Upper lobe of left lung (tissue), 4 donors: ENCODE results near the gene MX1.

Experiments used
- EP300 ChIP-seq, 4 donors: sonication (generic); formaldehyde crosslinking; IDR thresholded peaks; one replicate each; pipeline ENCODE4 v1.5.1; 2017; ENCODE audit warnings: antibody characterized with exemption in 4 of 4, control low read depth in 2 of 4
- POLR2A ChIP-seq, 4 donors: fragments of 450-650 bp; IDR thresholded peaks; one replicate each; pipeline ENCODE4 v1.5.1; 2016 to 2017; ENCODE audit warnings: antibody characterized with exemption in 4 of 4, mild to moderate bottlenecking in 2 of 4
- POLR2AphosphoS5 ChIP-seq, 2 donors: sonication (generic); formaldehyde crosslinking; IDR thresholded peaks; one replicate each; pipeline ENCODE4 v1.5.1; 2017; ENCODE audit warnings: antibody characterized with exemption in 2 of 2
- TF ChIP-seq, protein P1 (sequence below), 6 experiments: fragments of 450-650 bp in 4 of 6; fragments of 200-600 bp in 2 of 6; sonication (generic) in 2 of 6; IDR thresholded peaks; one replicate each; pipeline ENCODE4 v1.5.1; 2016 to 2019; ENCODE audit warnings: antibody characterized with exemption in 6 of 6

DNA sequence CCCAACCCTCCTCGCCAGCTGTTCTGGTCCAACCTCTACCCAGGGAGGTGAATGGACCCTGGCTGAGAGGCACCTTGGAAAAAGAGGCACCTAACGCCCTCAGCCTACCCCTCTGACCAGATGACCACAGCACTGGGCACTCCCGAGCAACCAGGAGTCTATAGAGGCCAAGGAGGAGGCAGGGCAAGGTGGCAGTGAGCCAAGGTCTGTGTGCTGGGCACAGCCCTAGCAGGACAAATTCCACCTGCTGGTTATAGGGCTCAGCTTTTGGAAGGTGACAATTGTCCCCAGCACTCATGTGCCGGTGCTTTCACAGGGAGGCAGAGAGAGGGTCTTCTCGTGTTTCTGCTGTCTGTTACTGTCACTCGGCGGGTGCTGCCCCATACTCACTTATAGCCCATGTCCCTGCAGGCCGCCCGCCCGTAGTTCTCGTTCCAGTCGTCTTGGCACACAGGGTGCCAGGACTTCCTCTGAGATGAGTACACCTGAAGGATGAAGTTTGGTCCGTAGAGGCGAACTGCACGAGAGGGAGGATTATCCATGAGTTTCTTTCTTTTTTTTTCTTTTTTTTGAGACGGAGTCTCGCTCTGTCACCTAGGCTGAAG is 54.1 kb downstream of the MX1 start:
- TF ChIP-seq, protein P1, sequence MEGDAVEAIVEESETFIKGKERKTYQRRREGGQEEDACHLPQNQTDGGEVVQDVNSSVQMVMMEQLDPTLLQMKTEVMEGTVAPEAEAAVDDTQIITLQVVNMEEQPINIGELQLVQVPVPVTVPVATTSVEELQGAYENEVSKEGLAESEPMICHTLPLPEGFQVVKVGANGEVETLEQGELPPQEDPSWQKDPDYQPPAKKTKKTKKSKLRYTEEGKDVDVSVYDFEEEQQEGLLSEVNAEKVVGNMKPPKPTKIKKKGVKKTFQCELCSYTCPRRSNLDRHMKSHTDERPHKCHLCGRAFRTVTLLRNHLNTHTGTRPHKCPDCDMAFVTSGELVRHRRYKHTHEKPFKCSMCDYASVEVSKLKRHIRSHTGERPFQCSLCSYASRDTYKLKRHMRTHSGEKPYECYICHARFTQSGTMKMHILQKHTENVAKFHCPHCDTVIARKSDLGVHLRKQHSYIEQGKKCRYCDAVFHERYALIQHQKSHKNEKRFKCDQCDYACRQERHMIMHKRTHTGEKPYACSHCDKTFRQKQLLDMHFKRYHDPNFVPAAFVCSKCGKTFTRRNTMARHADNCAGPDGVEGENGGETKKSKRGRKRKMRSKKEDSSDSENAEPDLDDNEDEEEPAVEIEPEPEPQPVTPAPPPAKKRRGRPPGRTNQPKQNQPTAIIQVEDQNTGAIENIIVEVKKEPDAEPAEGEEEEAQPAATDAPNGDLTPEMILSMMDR (IDR thresholded peaks at IDR 0.05), result no peak
- TF ChIP-seq POLR2AphosphoS5 (IDR thresholded peaks at IDR 0.05) (no peak), POLR2A (IDR thresholded peaks at IDR 0.05) (no peak), EP300 (IDR thresholded peaks at IDR 0.05) (no peak)
